GM12801 (cell line): ENCODE results near the gene GEN1.

Source experiments
- CTCF ChIP-seq: IDR thresholded peaks from one replicate; pipeline ENCODE4 v1.5.1; 2011; ENCODE audit warnings: control low read depth; ENCODE audit not compliant: insufficient read length; ENCODE audit errors: extremely low read depth

GEN1 gene

DNA sequence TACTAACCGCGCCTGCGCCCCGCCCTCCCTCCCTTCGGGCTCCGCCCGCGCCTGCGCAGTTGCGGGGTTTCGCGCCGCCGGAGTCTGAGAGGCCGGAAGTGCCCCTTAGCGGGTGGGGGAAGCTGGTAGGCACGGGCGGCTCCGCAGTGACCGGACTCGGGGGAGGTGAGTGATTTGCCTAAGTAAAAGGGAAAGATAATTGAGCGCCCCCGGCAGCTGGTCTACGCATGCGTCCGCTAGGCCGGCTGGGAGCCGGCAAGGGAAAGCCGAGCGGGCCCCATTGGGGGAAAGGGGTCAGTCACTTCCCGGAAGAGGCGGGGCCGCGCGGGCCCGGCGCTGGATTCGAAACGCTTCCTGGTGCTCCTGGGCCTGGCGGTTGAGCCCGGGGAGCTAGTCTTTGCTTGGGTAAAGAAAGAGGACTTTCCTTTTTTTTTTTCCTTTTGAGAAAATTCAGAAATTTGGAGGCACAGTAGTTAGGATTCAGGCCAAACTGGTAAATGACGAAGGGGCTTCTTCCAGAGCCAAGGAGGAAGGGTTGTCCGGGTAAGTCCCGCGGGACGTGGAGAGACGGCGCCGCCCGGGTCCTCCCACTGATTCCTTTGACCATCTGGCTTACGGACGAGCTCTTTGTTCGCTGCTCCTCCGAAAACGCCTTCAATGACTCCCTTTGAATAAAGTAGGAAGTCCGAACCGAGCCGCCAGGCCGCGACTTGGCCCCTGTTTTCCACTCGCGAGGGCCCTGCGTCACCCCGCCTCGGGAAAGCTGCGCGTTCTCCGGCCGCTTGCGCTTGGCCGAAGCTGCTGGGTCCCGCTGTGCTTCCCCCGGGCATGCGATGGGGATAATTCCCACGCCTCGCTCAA, at the start of gene GEN1, which contains the start of gene SMC6:
GEN1 (plus strand) TSS at position 336 of the 861 bp plus-strand sequence. CDS start 5,806 bp downstream, outside the sequence.
SMC6 (minus strand) TSS at position 8 of the 861 bp plus-strand sequence. CDS start 7,864 bp downstream, outside the sequence.
- TF ChIP-seq CTCF: no peak

GRCh38 chr2:17706845-17707244, 47.1 kb upstream of the GEN1 start:
- TF ChIP-seq CTCF: no peak

- TF ChIP-seq CTCF: no peak
Observed at GRCh38 chr2:17708501-17708900, 45.4 kb upstream of the GEN1 start.

- no peak for TF ChIP-seq CTCF
Observed at GRCh38 chr2:17709897-17710296, 44.0 kb upstream of the GEN1 start.

DNA sequence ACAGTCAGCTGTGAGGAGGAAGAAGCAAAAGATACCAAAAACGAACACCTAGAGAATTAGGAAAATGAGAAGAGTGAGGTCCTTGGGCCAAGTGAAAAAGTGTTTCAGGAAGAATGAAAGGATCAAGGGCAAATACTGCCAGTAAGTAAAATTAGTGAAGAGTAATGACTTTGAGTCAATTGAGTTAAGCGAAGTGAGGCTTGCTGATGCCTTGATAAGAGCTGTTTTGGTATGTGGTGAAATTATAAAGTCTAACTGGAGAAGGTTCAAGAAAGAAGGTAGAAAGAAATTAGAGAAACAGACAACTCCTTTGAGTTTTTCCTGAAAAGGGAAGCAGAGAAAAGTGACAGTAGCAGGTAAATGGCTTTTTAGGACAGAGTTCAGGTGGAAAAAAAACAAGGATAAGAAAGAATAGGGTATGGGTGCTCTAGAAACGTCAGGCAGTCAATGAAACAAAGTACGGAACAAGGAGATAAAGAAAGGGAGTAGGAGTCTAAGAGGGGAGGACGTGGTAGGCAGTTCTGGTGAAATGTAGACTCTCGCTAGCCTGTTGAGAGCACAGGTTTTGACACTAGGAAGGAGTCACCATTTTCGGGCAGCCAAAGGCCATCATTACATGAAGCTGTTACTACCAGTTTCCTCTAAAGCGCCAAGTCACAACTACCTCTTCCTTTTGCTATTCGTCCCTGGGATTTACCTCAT, 43.2 kb upstream of the GEN1 start:
- no peak for TF ChIP-seq CTCF

GRCh38 chr2:17713291-17713690, 40.6 kb upstream of the GEN1 start:
- TF ChIP-seq CTCF: no peak

GRCh38 chr2:17717666-17718065, 36.3 kb upstream of the GEN1 start:
- TF ChIP-seq CTCF: no peak
